HG02885 (cell line): Measurements from ENCODE around the gene BEX3.

ENCODE experiments used
- ATAC-seq: cut with Tn5 transposase; IDR thresholded peaks from one replicate; pipeline ENCODE4 v1.9.1; 2021; ENCODE audit warnings: mild to moderate bottlenecking; ENCODE audit not compliant: unreplicated experiment, poor library complexity

Gene BEX3

DNA sequence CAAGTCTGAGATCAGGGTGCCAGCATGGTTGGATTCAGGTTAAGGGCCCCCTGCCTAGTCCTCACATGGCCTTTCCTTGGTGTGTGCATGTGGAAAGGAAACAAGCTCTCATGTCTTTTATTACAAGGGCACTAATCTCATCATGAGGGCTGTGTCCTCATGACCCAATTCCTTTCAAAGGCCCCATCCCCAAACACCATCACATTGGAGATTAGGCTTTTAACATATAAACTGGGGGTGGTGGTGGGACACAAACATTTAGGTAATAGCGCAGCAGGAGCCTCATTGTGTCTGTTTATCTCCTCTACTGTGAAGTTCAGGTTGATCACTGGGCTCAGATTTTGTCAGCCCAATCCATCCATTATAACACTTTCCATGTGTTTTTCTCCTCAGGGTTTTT lies 41.0 kb downstream of the BEX3 start:
- ATAC-seq = no peak

DNA sequence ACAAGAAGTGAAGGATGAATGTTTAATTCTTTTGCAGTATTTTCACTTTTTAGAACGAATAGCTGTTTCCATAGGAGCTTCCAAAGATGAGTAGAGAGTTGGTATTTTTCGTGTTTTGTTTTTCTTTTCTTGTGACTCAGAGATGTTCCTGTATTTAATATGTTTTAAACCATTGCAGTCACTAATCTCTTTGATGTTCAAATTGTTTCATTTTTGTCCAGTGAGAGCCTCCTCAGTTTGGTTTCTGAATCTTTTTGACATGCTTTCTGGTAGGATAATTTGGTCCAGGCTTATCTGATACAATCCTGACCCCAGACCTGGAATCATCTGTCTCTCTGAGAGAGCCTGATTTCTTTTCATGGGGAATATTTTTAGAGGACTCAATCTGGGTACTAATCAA lies 41.6 kb downstream of the BEX3 start:
- ATAC-seq = no peak

DNA sequence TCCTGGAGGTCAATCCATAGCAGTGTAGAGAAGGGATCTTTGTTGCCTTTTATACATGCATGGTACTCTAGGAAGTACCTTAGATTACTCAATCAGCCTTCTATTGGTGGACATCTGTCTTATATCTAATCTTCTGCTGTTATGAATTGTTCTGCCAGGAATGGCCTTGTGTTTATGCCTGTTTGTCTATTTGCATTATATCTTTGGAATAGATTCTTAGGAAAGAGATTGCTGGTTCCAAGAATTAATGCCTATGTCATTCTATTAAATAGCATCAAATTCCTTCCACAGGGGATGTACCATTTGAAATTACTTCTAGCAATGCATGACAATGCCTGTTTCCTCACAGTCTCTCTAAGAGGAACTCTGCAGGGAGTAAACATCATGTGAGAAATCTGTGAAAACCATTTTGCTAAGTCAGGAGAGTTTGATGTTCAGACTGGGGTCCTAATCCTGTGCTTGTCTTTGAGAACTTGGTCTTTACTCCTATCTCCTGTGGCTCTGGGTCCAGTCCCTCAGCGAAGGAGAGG lies 42.5 kb downstream of the BEX3 start:
- no peak for ATAC-seq

DNA sequence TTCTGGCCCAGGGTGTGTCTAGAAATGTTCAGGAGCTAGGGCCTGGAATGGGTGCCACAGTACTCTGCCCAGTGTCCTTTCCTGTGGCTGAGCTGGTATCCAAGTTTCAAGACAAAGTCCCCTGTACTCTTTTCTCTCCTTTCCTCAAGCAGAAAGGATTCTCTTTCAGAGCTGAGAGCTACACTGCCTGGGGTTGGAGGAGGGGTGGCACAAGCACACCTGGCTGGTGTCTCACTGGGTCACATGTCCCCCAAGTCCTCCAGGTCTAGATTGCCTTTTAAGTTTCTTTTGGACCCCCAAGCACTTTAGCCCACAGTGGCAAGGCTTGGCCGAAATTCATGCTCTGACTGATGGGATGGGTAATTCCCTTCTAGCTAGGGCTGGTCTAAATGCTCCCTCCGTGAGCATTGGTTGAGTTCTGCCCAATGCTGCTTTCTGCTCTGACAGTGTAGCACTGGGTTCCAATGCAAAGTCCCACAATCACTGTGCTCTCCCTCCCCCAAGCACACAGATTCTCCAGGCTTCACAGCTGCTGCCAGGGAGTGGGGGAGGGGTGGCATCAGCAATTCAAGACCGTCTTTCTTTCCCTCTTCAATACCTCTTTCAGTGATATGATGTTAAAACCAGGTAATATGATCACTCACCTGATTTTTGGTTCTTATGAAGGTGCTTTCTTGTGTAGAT lies 47.8 kb downstream of the BEX3 start:
- no peak for ATAC-seq
